ENCODE data around the gene ATN1. TPM values are rescaled to one million over a fixed set of nuclear protein-coding genes. Genes with fewer than 3 reads are reported as not detected.

Gene ATN1
- total RNA-seq, 1 donor from 2014 or later, result 8.9 TPM

DNA sequence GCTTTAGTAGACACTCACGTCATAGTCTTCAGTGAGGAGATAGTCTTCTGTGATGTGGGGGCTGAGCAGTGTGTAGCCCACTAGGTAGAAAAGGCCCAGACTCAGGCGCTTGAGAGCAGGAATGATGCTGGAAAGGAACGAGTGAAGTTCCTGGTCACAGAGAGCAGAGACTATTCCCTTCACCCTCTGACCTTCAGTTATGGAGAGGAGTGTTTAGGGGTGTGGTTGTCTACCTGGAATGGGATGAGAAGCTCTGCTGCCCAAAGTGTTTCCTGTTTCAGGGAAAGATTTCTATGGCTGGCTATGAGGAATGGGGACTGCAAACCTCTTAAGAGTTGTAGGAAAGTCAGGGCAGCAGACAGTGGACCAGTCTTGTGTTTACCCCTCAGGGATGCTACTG, 51.7 kb downstream of the ATN1 start:
- Histone ChIP-seq H3K27ac (no peak overlapping the region), H2AFZ (replicated peaks) (no peak overlapping the region), H3K4me1 (no peaks in the 10 kb centered on the region), H3K4me3 (no peak overlapping the region), H3K4me2 (no peak overlapping the region), H3K27me3 (no peaks in the 10 kb centered on the region), H4K20me1 (ENCODE audit: low read depth) (no peaks in the 10 kb centered on the region), H3K9ac (no peak overlapping the region), H3F3A (ENCODE audit: low read depth) (peaks cover 12% of the 10 kb centered on the region), H3K9me3 (ENCODE audit: low read depth) (no peaks in the 10 kb centered on the region), H3K36me3 (no peaks in the 10 kb centered on the region), H3K79me2 (ENCODE audit: low read depth) (no peaks in the 10 kb centered on the region)
- DNase-seq (ENCODE audit: low spot score), result no peak
- TF ChIP-seq EZH2 (IDR thresholded peaks at IDR 0.05) (no peak), EZH2phosphoT487 (IDR thresholded peaks at IDR 0.05) (no peak)
- TF ChIP-seq, protein P1, sequence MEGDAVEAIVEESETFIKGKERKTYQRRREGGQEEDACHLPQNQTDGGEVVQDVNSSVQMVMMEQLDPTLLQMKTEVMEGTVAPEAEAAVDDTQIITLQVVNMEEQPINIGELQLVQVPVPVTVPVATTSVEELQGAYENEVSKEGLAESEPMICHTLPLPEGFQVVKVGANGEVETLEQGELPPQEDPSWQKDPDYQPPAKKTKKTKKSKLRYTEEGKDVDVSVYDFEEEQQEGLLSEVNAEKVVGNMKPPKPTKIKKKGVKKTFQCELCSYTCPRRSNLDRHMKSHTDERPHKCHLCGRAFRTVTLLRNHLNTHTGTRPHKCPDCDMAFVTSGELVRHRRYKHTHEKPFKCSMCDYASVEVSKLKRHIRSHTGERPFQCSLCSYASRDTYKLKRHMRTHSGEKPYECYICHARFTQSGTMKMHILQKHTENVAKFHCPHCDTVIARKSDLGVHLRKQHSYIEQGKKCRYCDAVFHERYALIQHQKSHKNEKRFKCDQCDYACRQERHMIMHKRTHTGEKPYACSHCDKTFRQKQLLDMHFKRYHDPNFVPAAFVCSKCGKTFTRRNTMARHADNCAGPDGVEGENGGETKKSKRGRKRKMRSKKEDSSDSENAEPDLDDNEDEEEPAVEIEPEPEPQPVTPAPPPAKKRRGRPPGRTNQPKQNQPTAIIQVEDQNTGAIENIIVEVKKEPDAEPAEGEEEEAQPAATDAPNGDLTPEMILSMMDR (IDR thresholded peaks at IDR 0.05), result no peak
- peaks cover 15% of the 10 kb centered on the region for H3K36me3 Mint-ChIP-seq
- no peak overlapping the region for H3K27ac Mint-ChIP-seq
- no peaks in the 10 kb centered on the region for H3K4me1 Mint-ChIP-seq
- H3K4me3 Mint-ChIP-seq, result no peak overlapping the region
- peaks cover 5% of the 10 kb centered on the region for H3K27me3 Mint-ChIP-seq (ENCODE audit: insufficient read depth, low read depth)
- no peaks in the 10 kb centered on the region for H3K9me3 Mint-ChIP-seq

DNA sequence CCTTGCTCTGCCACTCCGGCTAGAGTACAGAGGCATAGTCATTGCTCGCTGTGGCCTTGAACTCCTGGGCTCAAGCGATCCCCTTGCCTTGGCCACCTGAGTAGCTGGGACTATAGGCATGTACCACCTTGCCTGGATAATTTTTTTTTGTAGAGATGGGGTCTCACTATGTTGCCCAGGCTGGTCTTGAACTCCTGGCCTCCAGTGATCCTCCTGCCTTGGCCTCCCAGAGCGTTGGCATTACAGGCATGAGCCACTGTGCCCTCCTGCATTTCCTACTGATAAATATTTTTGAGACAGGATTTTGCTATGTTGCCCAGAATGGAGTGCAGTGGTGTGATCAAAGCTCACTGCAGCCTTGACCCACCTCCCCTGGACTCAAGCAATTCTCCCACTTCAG, 52.3 kb downstream of the ATN1 start:
- Histone ChIP-seq H3K4me1 (no peaks in the 10 kb centered on the region), H3F3A (ENCODE audit: low read depth) (peaks cover 12% of the 10 kb centered on the region), H3K79me2 (ENCODE audit: low read depth) (no peaks in the 10 kb centered on the region), H3K9ac (no peak overlapping the region), H3K4me2 (no peak overlapping the region), H2AFZ (replicated peaks) (no peak overlapping the region), H3K4me3 (no peak overlapping the region), H4K20me1 (ENCODE audit: low read depth) (no peaks in the 10 kb centered on the region), H3K27me3 (no peaks in the 10 kb centered on the region), H3K27ac (no peak overlapping the region), H3K9me3 (ENCODE audit: low read depth) (no peaks in the 10 kb centered on the region), H3K36me3 (no peaks in the 10 kb centered on the region)
- Mint-ChIP-seq H3K4me3 (no peak overlapping the region), H3K4me1 (no peaks in the 10 kb centered on the region), H3K36me3 (peaks cover 15% of the 10 kb centered on the region), H3K27me3 (ENCODE audit: insufficient read depth, low read depth) (peaks cover 5% of the 10 kb centered on the region), H3K27ac (no peak overlapping the region), H3K9me3 (no peaks in the 10 kb centered on the region)
- no peak for TF ChIP-seq EZH2phosphoT487 (IDR thresholded peaks at IDR 0.05)
- TF ChIP-seq EZH2 (IDR thresholded peaks at IDR 0.05), result no peak
- TF ChIP-seq, protein P1 (IDR thresholded peaks at IDR 0.05), result no peak
- DNase-seq (ENCODE audit: low spot score), result no peak

DNA sequence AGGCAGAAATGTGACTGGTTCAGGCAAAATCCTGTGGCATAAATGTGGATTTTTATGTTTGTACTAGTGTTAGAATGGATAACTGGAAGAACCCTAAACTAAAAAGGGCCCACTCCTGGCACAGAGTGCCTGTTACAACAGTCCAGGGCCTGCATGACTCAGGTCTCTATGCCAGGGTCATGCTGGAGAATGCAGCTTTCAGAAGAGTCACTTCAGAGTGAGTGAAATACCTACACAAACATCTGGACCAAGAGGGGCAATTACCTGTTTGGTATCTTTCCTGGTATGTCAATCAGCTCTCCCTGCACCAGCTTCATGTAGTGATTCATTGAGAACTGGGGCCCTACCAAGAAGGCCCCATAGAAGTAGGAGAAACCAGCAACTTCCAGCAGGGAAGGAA, 53.0 kb downstream of the ATN1 start:
- Mint-ChIP-seq H3K36me3 (peaks cover 13% of the 10 kb centered on the region), H3K27me3 (ENCODE audit: insufficient read depth, low read depth) (peaks cover 5% of the 10 kb centered on the region), H3K4me3 (no peak overlapping the region), H3K4me1 (no peaks in the 10 kb centered on the region), H3K27ac (no peak overlapping the region), H3K9me3 (no peaks in the 10 kb centered on the region)
- Histone ChIP-seq H3K79me2 (ENCODE audit: low read depth) (no peaks in the 10 kb centered on the region), H3K4me1 (no peaks in the 10 kb centered on the region), H3K36me3 (no peaks in the 10 kb centered on the region), H3K27me3 (no peaks in the 10 kb centered on the region), H3K4me3 (no peak overlapping the region), H3K27ac (no peak overlapping the region), H3K9me3 (ENCODE audit: low read depth) (no peaks in the 10 kb centered on the region), H3K9ac (no peak overlapping the region), H3F3A (ENCODE audit: low read depth) (peaks cover 11% of the 10 kb centered on the region), H3K4me2 (no peak overlapping the region), H2AFZ (replicated peaks) (no peak overlapping the region), H4K20me1 (ENCODE audit: low read depth) (no peaks in the 10 kb centered on the region)
- no peak for DNase-seq (ENCODE audit: low spot score)
- TF ChIP-seq EZH2phosphoT487 (IDR thresholded peaks at IDR 0.05) (no peak), EZH2 (IDR thresholded peaks at IDR 0.05) (no peak)
- TF ChIP-seq, protein P1 (IDR thresholded peaks at IDR 0.05), result no peak

Measured in neural progenitor cell (in vitro differentiated cells).